Stimulated activated CD8-positive, alpha-beta memory T cell treated with anti-CD3 and anti-CD28 coated beads, Interleukin-2, amount 100 ng/mL, for 1 hour (primary cell): ENCODE data around the gene LILRA1.
"Not testable (repeated sequence)": the region's sequence is repeated elsewhere in the genome, so short reads cannot be mapped to it uniquely, and the experiment has no call there.

Experiments
- DNase-seq, 2 donors: peaks; one replicate each; pipeline ENCODE4 v3.0.0-alpha.2; 2020; ENCODE audit warnings: low read depth in 2 of 2

The LILRA1 gene

DNA sequence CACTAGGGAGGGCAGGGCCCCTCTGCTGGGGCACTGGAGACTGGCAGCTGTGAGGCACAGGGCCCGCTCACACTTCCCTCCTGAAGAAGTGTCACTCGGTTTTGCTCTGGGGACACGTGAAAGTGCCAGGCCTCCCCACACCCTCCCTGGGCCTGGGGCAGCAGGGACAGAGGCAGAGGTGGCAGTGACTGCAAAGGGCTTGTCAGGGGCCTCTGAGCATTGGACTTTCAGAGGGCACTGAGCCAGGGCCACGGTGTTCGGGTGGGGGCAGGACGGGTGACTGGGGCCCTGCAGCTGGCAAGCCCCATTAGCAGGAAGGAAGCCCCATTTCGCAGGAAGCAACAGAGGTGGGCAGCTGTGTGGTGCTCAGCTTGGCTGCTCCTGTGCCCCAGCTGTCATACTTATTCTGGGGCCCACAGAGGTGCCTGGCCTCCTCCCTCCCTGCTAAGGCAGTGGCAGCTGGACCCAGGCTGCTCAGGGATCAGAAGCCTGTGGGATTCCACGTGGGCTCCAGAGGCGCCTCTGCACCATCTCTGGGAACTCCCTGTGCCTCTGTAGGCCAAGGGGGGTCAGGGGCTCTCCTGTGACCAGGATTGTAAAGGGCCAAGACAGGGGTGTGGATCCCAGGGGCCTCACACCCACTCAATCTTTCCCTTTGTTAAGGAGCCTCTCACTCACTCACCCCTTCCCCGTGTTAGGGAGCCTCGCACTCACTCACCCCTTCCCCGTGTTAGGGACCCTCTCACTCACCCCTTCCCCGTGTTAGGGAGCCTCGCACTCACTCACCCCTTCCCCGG is 31.7 kb downstream of the LILRA1 start:
- not testable (repeated sequence) for DNase-seq

DNA sequence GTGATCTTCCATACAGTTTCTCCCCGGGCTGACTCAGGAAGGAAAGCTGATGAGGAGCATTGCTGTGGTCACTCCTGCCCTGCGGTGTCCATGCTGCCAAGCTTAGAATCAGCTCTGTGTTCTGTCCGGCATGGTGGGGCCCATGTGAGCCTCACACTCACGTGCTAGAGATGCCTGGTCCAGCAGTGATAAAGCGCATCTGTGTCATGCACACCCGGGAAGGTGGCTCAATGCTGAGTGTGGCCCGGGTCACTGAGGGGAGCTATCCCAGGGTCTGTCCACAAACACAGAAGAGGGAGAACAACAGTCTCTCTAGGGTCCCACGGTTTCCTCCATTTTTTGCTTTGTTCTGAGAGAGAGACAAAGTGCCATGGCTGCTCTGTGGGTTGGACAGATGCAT is 33.3 kb downstream of the LILRA1 start:
- DNase-seq = no peak

DNA sequence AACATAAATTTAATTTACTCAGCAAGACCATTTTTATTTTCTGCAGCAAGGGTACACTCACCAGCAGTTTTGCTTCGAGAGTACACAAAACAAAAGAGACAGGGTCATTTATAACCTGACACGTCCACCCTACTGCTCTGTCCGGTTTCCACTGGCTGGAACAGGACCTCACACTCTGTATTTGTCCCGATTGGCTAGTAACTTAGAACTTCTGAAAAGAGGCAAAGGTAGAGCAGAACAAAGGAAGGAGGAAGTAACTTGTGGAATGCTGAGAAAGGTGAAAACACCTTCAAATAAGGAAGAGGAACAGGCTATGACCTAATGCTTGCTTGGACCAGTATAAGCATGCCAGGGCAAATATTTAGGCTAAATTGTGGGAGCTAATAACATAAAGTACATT is 34.5 kb downstream of the LILRA1 start:
- not testable (repeated sequence) for DNase-seq

DNA sequence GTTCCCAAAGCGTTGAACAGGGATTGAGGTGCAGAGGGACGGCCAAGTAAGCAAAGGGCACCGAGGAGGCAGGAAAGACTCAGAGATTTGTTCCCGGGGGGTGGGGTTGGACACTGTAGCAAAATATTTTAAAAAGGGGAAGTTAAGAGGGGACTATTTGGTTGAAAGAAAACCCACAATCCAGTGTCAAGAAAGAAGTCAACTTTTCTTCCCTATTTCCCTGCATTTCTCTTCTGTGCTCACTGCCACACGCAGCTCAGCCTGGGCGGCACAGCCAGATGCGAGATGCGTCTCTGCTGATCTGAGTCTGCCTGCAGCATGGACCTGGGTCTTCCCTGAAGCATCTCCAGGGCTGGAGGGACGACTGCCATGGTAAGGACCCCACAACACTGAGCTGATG is 36.8 kb downstream of the LILRA1 start, which contains the start of gene LILRB1:
LILRB1 (plus strand) TSS at position 223 of the 400 bp plus-strand sequence. CDS start 590 bp downstream, outside the sequence.
- not testable (repeated sequence) for DNase-seq

- no peak for DNase-seq
Measured at GRCh38 chr19:54630782-54631181, 37.4 kb downstream of the LILRA1 start.

DNA sequence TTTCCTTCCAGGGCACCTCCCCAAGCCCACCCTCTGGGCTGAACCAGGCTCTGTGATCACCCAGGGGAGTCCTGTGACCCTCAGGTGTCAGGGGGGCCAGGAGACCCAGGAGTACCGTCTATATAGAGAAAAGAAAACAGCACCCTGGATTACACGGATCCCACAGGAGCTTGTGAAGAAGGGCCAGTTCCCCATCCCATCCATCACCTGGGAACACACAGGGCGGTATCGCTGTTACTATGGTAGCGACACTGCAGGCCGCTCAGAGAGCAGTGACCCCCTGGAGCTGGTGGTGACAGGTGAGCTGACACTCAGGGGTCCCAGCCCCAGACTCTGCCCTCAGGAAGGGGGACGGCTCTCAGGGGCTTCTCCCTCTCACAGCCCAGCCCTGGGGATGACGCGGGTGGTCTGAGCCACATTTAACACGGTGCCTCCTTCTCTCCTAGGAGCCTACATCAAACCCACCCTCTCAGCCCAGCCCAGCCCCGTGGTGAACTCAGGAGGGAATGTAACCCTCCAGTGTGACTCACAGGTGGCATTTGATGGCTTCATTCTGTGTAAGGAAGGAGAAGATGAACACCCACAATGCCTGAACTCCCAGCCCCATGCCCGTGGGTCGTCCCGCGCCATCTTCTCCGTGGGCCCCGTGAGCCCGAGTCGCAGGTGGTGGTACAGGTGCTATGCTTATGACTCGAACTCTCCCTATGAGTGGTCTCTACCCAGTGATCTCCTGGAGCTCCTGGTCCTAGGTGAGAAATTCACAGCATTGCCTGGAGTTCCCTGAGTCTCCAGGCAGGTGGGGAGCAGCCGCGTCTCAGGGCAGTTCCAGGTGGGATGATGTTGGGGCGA is 38.3 kb downstream of the LILRA1 start:
- not testable (repeated sequence) for DNase-seq

- not testable (repeated sequence) for DNase-seq
Measured at GRCh38 chr19:54632517-54632916, 39.1 kb downstream of the LILRA1 start.

GRCh38 chr19:54633401-54633800 is 40.0 kb downstream of the LILRA1 start:
- no peak for DNase-seq

- not testable (repeated sequence) for DNase-seq
Measured at GRCh38 chr19:54636081-54636480, 42.6 kb downstream of the LILRA1 start.

- DNase-seq = no peak
Measured at GRCh38 chr19:54638683-54639082, 45.3 kb downstream of the LILRA1 start.

GRCh38 chr19:54642953-54643352 is 49.5 kb downstream of the LILRA1 start:
- not testable (repeated sequence) for DNase-seq

- DNase-seq = not testable (repeated sequence)
Measured at GRCh38 chr19:54643583-54643982, 50.2 kb downstream of the LILRA1 start.

DNA sequence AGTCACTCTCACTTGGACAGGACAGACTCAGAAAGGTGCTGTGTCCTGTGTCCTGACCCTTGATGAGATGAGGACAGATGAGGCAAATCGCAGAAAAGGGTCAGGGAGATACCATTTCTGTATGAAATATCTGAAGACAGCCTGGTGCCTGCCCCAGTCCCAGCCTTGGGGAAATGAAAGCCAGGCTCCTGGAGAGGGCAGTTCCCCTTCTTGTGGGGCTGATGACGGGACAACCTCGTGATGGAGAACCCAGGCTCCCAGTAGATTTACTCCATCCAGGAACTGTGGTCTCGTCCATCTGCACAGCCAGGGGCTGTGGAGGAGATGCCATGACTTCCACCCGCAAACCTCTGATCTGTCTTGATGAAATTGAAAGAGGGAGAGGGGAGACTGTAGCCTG is 50.6 kb downstream of the LILRA1 start:
- no peak for DNase-seq

GRCh38 chr19:54646331-54646841 is 53.0 kb downstream of the LILRA1 start:
- no peak for DNase-seq

DNA sequence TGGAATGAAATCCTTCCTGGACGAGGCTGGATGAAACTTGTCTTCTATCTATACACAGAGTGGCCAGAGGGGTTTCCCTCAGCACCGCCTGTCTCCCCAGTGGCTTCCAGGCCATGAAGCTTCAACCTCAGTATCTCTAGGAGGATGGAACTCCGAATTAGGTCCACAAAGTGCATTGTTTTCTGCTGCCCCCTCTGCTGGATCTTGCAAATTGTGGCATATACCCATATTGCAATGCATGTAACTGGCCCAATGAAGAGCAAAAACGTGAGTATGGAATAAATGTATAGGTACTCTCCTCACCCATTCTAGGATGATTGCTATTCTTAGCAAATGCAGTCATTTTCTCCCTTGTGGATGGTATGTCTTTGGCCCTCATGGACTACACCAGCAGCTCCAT is 54.7 kb downstream of the LILRA1 start:
- DNase-seq = no peak

DNA sequence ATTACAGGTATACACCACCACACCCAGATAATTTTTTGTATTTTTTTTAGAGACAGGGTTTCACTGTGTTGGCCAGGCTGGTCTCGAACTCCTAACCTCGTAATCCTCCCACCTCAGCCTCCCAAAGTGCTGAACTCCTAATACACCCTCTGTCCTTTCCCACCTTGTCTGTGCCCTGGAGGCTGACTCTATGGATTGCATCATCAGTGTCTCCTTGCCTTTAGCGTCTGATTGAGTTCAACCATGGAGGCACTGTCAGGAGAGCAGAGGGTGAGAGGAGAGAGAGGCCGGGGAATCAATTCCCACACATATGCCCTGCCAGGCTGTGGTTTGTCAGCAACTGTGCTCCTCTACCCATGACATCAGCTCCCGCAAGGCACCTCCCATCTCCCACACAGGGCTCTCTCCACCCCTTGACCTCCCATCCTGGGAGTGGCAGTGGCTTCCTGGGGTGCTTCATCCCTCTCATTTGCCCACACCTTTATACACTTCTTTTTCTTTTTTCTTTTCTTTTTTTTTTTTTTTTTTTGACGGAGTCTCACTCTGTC is 56.8 kb downstream of the LILRA1 start:
- DNase-seq = no peak
